SH-SY5Y (cell line): Measurements from ENCODE around the gene LTV1.

ENCODE experiments used
- GATA2 ChIP-seq: IDR thresholded peaks from 2 replicates; pipeline ENCODE4 v1.6.1; 2011; ENCODE audit warnings: mild to moderate bottlenecking, low read depth, low read length
- GATA3 ChIP-seq: IDR thresholded peaks from 2 replicates; pipeline ENCODE4 v1.6.1; 2011; ENCODE audit warnings: low read depth, mild to moderate bottlenecking, low read length, moderate library complexity

- TF ChIP-seq GATA3 (no peak), GATA2 (no peak)
These were observed 69.5 kb downstream of the LTV1 start for GRCh38 chr6:143912671-143913070.
